A549 treated with CpdA at 1 μM for 4 hours (cell line): Measurements from ENCODE around the gene EXOC8. TPM values are rescaled to one million over a fixed set of nuclear protein-coding genes. Genes with fewer than 3 reads are reported as not detected.

Experiments
- total RNA-seq: library from RNA; stranded (reverse); fragments of 200-300 nt; extraction: Qiagen RNA extraction; gene quantifications from 5 replicates; pipeline ENCODE4 v1.2.3, GENCODE V29; 2022; ENCODE audit warnings: low read depth

Gene EXOC8
- total RNA-seq: 7.3 to 9.6 TPM (median 7.8 TPM) in 5 replicates

GRCh38 chr1:231337472-231338269 is at the start of gene EXOC8:
Gene EXOC8, minus strand, starts transcription at chr1:231337852. Its CDS starts 107 bp downstream, at chr1:231337745.

GRCh38 chr1:231338270-231339128 is 847 bp upstream of the EXOC8 start, which contains the start of gene SPRTN:
Gene SPRTN, plus strand, starts transcription at chr1:231338293. Its CDS starts 91 bp downstream, at chr1:231338384.

Other genes with a start within 250 kb of the EXOC8 start
- 0.16 to 0.28 TPM (median 0.21 TPM) in 5 replicates for gene TRIM67, start 175.8 kb downstream of the EXOC8 start, total RNA-seq
- 34.0 to 41.5 TPM (median 37.5 TPM) in 5 replicates for gene GNPAT, start 96.6 kb downstream of the EXOC8 start, total RNA-seq
- 11.6 to 12.7 TPM (median 12.5 TPM) in 5 replicates for gene SPRTN, start 441 bp upstream of the EXOC8 start, total RNA-seq
- 36.1 to 56.9 TPM (median 41.3 TPM) in 5 replicates for gene EGLN1, start 84.4 kb upstream of the EXOC8 start, total RNA-seq
- 31.1 to 57.5 TPM (median 39.2 TPM) in 5 replicates for gene TSNAX, start 190.8 kb upstream of the EXOC8 start, total RNA-seq